GM19023 (cell line): ENCODE results near the gene MAPK10.
"Not testable (repeated sequence)": the region's sequence is repeated elsewhere in the genome, so short reads cannot be mapped to it uniquely, and the experiment has no call there.

Experiments used
- ATAC-seq: cut with Tn5 transposase; IDR thresholded peaks from one replicate; pipeline ENCODE4 v1.9.1; 2021; ENCODE audit warnings: mild to moderate bottlenecking, moderate library complexity; ENCODE audit not compliant: unreplicated experiment

MAPK10 gene

DNA sequence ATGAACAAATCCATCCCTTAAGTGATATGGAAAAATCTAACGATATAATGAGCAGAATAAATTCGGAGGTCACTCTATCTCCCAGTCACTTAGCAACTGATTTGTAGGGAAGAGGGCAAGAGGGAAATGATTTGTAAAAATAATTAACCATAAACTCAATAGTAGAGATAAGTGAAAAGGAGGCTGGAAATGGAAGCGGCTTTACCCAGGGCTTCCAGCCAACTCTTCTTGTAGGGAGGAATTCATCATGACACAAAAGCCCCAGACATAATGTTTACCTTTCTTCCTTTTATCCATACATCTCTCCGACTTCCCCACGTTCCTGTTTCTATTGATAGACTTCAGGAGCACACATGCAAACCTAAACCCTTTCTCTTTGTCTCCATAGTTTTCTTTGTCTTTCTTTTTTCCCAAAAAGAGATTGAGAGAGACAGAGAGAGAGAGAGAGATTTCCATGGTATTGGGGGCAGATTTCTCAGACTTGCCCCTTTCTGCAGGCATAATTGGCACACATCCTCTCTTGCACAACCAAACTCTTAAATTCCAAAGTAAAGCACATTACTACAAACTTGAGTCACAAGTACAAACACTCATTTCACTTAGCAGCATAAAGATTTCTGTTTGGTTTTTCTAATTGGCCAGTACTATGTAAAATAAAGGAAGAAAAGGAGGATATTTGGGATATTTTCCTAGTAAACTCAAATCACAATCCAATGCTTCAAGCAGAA is 140.9 kb downstream of the MAPK10 start:
- ATAC-seq, result no peak

DNA sequence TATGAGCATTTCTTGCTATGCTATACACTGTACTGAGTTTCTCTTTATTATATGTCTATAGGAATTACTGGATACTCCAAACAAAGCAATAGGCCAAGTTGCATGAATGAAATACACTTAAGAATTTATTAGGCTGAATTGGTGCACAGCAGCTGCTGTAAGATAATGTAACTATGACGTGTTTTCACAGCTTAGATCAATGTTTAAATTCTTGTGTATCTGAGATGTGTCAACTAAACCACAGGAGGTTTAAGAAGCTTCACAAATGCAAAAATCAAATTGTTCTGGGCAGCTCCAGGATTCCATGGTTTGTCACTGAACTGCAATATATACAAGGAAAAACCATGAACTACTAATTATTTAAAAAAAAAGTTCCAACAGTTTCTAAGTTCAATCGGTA is 156.7 kb downstream of the MAPK10 start:
- no peak for ATAC-seq

DNA sequence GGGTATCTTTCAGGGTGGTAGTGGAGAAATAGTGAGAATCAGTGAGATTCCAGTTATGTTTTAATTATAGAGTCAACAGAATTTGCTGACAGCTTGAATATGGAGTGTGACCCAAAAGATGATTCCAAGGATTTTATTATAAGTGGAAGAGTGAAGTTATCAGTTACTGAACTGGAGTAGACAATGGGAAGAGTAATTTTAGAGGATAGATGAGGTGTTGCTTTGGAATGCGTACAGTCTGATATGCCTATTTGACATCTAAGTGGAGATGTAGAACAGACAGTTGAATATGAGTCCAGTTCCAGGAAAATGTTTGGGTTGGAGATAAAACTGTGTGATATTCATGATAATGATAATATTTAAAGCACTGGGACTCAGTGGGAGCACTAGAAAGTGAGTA is 174.2 kb downstream of the MAPK10 start:
- ATAC-seq, result no peak

DNA sequence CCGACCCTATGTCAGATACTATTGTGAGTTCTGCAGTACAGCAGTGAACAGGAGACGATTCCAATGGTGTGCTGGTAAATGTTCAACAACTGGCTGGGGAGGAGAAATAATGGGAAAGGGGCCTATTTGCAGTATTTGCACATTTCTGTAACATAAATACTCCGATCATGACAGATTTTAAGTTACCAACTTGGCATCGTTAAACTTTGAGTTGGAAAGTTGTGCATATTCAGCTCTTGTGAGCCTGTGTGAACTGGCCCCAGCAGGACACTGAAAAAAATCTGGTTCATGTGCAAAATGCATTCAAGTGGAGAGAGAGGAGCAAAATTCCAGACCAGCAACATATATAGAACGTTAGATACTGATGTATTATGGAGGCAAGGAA is 175.0 kb downstream of the MAPK10 start:
- ATAC-seq, result no peak

DNA sequence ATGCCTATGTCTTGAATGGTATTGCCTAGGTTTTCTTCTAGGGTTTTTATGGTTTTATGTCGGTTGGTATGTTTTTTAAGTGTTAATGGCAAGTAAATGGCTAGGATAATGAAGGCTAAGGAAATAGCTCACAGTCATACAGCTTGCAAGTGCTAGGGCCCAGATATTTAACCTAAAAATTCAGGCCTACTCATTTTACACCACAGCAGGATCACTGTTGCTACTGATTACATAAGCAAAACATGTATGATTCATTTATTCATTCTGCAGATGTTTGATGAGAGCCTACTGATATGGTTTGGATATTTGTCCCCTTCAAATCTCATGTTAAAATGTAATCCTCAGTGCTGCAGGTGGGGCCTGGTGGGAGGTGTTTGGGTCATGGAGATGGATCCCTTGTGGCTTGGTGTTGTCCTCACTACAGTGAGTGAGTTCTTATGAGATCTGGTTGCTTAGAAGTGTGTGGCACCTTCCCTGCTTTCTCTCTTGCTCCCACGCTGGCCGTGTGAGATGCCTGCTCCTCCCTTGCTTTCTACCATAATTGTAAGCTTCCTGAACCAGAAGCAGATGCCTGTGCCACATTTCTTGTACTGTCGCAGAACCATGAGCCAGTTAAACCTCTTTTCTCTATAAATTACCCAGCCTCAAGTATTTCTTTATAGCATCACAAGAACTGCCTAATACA is 175.5 kb downstream of the MAPK10 start:
- ATAC-seq, result no peak

DNA sequence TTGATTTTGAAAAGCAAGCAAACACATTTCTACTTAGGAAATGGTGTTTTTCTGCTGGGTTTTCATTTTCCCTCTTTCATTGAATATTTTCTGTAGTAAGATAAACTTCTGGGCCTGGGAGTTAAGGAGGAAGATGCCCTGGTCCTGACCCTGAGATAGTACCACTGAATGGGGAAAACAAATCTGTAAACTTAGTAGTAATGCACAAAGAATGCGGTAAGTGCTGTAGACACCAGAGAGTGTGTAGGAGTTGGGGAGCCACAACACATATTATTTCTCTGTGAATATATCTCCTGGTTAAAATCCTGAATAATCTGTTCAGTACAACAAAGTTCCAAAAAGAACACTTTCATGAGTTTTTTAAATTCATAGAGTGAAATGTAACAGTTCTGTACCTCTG is 178.3 kb downstream of the MAPK10 start:
- ATAC-seq, result no peak

DNA sequence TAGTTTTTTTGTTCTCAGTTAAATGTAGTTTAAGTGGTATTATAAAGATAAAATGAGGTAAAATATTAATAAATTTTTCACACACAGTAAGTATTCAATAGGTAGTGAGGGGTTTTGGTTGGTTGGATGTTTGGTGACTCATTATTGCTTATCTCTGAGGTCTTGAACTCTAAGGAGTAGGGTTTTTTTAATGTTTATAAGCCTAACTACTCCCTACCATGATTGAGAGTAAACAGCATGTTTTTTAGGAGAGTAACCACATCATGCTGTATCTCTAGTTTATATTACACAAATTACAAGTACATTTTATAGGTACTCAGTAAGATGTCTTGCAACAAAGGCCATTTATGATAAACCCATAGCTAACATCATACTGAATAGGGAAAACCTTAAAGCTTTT is 181.6 kb downstream of the MAPK10 start:
- ATAC-seq, result no peak

DNA sequence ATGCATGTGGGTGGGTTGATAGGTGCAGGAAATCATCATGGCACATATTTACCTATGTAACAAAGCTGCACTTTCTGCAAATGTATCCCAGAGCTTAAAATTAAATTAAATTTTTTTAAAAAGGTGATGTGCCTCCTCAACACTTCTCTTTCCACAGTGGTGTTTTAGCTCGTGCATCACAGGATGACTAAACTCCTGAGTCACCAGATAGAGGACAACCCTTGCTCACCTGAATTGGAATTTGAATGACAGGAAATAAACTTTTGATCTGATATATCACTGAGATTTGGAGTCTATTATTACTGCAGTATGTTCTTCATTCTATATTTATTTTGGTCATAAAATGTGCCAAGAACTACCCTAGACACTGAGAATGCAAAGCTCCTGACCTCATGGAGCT is 185.3 kb downstream of the MAPK10 start:
- no peak for ATAC-seq

DNA sequence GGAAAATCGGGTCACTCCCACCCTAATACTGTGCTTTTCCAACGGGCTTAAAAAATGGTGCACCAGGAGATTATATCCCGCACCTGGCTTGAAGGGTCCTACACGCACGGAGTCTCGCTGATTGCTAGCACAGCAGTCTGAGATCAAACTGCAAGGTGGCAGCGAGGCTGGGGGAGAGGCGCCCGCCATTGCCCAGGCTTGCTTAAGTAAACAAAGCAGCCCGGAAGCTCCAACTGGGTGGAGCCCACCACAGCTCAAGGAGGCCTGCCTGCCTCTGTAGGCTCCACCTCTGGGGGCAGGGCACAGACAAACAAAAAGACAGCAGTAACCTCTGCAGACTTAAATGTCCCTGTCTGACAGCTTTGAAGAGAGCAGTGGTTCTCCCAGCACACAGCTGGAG is 191.5 kb downstream of the MAPK10 start:
- ATAC-seq, result not testable (repeated sequence)

DNA sequence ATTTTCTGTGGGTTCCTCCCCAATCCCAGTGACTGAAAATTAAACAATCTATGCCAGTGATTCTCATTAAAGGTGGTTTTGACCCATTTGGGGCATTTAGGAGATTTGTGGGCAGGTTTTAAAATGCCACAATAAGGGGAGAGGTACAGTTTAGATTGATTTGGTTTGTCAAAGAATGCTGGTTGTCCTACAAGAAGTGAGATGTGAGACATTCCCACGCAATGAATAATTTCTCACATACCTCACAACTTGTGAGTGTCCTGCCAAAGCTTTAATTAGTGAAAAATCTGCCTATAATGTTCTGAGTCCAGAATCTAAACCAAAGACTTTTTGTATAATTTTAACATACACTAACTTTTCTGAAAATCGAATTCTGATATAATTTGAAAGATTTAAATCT is 199.4 kb downstream of the MAPK10 start:
- ATAC-seq, result no peak

DNA sequence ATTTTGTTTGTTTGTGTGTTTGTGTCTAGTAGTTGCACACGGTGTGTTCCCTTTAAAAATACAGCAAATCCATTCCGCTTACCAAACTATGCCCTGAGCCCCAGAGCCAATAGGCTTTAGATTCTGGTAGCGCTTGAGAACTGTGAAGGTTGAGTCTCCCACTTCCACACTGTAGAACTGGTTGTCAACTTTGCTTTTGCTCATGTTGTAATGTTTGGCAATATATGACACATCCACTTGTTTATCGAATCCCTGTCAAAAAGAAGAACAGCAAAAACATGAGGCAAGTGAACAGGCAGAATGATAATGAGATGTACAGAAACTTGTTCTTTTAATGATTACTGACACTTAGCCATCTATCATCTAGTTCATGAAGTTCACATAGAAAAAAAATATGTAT is 200.6 kb downstream of the MAPK10 start:
- no peak for ATAC-seq

DNA sequence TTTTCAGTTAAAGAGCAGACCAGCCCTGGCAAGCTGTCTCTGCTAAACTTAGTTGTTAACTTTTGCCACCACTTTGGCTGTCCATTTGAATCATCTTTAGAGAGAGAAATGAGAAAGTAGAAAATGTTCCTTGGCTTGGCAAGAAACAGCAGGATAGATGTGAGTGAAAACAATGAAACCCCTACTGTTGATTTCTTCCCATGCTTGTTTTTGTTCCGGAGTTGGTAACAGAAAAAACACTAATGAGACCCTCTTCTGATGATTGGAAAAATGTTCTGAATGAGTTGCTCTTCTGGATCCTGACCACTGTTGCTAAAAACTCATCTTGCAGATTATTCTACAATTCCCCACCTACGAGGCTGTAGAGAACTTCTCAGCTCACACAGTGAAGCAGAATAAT is 203.3 kb downstream of the MAPK10 start:
- no peak for ATAC-seq

DNA sequence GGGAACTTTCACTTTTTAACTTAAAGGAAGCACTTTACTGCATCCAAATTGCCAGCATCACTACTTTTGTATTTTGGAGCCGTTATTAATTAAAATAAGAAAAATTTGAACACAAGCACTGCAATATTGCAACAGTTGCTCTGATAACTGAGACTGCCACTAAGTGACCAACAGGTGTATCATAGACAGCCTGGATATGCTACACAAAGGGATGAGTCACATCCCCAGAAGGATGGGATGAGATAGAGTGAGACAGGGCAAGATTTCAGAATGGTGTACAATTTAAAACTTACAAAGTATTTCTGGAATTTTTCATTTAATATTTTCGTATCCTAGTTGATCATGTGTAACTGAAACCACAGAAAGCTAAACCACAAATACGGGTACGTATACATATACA is 204.1 kb downstream of the MAPK10 start:
- ATAC-seq, result no peak

DNA sequence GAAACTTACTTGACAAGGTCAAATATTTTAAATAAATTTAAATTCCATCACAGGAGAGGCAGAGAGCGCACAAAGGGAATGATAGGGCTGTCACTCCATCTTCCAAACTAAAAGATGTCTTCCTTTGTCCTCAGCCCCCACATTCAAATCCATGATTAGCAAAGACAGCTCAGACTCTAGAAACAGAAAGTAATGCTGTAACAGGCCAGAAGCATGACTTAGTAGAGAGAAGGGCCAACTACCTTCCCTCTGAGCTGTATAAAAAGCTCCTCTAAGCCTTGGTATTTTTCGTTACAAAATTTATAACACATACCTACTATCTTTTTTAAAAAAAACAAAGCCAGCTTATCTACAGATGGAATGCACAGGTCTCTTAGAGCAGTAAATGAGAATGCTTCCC is 207.4 kb downstream of the MAPK10 start:
- ATAC-seq, result no peak

DNA sequence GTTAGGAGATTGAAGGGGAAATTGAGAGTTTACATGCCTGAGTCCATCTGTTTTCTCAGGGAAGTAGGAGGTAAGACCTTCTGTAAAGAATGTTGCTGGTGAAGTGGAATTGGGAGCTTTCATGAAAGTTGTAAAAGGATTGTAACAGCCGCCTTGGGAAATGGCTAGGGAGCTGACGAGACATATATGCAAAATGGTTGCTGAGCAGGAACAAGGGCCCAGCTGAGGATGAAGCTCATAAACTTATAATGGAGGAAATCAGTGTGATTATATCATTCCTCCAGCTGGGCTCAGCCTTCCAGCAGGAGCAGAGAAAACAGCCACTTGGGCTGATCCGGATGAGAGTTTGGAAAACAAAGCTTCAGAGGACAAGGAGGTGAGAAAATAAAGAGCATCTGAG is 208.7 kb downstream of the MAPK10 start:
- ATAC-seq, result no peak

DNA sequence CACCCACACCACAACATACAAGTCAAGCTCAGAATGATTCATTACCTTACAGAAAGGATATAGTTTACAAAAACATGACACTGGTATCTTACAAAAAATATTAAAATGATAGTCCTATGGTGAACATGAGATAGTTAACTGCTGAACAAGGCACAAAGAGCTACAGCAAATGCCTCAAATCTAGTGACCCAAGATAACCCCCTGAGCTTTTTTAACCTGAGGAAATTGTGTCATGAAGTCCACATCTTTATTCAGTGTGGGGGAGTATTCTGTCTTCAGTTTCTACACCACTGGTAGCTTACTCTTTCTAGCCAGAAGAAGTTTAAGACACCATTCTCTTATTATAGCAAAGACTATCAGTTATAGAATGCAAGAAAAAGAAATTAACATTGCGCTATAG is 218.7 kb downstream of the MAPK10 start:
- no peak for ATAC-seq

DNA sequence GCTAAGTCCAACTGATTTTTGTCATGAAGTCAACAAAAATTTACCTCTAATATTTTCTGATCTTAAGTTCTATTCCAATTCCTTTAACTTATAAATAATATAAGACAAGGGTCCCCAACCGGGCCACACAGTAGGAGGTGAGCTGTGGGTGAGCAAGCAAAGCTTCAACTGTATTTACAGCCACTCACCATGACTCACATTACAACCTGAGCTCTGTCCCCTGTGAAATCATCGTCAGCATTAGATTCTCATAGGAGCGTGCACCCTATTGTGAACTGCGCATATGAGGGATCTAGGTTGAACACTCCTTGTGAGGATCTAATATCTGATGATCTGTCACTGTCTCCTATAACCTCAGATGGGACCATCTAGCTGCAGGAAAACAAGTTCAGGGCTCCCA is 227.4 kb downstream of the MAPK10 start:
- ATAC-seq, result no peak

DNA sequence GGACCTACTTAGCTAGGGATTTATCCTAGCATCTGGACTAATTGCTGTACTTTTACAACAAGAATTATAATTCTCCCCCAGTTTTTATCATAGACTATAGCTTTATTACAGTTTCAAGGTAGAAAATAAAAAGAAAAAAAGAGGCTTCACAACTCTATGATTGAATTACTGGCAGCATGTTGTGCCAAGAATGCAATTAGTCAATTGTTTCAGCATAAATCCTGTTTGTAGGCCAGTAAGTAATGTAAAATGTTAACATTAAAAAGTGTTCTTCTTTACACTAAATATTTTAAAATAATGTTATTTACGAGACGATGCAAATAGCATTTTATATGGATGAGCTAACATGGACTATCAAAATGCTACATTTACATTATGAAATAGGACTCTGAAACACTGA is 228.4 kb downstream of the MAPK10 start:
- no peak for ATAC-seq

DNA sequence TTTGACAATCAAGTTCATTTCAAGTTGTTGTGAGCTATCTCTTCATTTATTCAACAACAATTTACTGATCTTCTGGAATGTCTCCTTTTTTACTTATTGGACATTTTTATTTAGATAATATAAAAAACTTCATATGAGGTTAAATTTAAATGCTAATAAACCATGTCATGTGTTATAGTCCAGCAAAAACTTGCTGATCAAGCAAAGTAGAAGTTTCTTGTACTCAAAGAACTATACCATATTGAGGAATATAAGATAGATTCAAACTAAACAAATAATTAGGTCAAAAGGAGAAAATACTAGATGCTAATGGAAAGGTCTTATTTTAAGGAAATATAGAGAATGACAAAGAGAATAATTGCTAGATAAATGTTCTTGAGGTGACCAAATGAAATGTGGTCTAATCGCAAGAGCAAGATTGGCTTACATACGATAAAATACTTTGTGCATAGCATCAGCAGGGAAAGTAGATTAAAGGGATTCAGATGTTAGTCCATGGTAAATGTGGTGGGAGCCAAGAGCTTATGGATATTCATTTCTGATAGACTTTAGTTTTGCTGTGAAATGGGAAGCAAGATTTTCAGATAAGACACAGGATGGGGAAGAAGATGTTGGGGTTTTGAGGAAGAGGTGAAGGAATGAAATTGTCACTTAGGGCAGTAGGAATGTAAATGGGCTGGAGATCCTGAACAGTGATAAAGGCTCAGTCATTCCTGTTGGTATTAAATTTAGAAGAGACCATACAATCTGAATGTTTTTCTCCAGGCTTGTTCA is 229.5 kb downstream of the MAPK10 start:
- no peak for ATAC-seq

DNA sequence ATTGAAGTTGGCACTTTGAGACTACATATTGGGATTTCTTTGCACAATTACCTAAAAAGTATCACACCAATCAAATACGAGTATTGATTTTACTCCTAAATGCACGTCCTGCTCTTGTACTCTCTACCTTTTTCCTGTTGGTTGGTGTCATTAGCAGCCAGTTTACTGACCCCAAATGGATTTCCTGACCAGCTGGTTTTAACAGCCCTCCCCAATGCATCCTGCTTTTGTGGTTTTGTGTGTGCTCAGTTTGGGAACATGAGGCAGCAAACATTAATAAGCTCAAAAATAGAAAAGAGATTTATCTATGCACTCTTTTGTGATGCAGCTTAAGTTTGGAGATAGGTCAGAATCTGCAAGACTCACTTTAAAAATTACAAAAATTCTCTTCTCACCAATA is 230.3 kb downstream of the MAPK10 start:
- ATAC-seq, result no peak

DNA sequence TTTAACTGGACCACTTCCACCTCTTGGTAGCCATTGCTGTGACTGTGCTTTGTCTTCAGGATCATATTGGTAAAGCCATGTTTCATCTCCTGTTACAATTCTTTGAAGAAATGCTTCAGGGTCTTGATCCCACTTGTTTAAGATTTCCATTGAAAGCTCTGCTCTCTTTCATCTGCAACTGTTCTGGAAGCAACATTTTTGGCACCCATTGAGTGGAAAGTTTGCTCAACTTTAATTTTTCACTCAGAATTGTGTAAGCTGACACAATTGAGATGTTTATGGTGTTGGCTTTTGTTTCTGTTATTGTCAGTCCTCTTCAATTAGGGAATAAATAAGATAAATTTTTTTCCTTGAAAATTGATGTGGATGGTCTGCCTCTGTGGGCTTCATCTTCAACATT is 237.4 kb downstream of the MAPK10 start:
- no peak for ATAC-seq

DNA sequence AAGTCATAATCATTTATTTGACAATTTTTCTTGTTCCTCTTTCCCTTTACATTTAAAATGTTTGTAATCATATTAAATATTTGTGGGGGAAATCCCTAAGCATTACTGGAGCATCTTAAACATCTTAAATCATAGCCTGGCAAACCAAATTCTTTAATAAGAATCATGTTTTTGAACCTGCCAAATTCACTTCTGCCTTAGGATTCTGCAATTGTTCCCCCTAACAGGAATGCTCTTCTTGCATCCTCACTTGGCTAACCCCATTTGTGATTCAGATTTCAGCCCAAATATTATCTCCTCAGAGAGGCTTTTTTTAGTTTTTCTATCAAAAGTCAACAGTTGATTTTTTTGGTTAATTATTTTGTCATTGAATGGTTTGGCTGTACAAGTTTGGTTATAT is 241.1 kb downstream of the MAPK10 start:
- ATAC-seq, result no peak
